ENCODE results near the gene CHN1.

Gene CHN1

GRCh38 chr2:174835797-174836255 lies 169.4 kb downstream of the CHN1 start:
- peaks cover 17% of the 10 kb centered on the region for H3K4me1 ChIP-seq (ENCODE audit: insufficient read depth, low read length)
- H3K9me3 ChIP-seq (ENCODE audit: low read length), result peaks cover 2% of the 10 kb centered on the region
- H2AFZ ChIP-seq (ENCODE audit: low read depth, low read length), result no peak overlapping the region
- H3K36me3 ChIP-seq (ENCODE audit: insufficient read depth, low read length), result no peaks in the 10 kb centered on the region
- no peaks in the 10 kb centered on the region for H3K27me3 ChIP-seq (ENCODE audit: insufficient read depth, low read length)
- H3K4me3 ChIP-seq (ENCODE audit: low read length), result no peak overlapping the region

- peaks cover 2% of the 10 kb centered on the region for H3K9me3 ChIP-seq (ENCODE audit: low read length)
- no peaks in the 10 kb centered on the region for H3K36me3 ChIP-seq (ENCODE audit: insufficient read depth, low read length)
- H3K27me3 ChIP-seq (ENCODE audit: insufficient read depth, low read length), result no peaks in the 10 kb centered on the region
- peaks cover 29% of the 10 kb centered on the region for H3K4me1 ChIP-seq (ENCODE audit: insufficient read depth, low read length)
- H3K4me3 ChIP-seq (ENCODE audit: low read length), result no peak overlapping the region
- no peak overlapping the region for H2AFZ ChIP-seq (ENCODE audit: low read depth, low read length)
Observed at GRCh38 chr2:174833737-174834136, 171.4 kb downstream of the CHN1 start.

- Histone ChIP-seq H3K4me3 (ENCODE audit: low read length) (no peak overlapping the region), H3K27me3 (ENCODE audit: insufficient read depth, low read length) (no peaks in the 10 kb centered on the region), H3K9me3 (ENCODE audit: low read length) (peaks cover 2% of the 10 kb centered on the region), H3K36me3 (ENCODE audit: insufficient read depth, low read length) (no peaks in the 10 kb centered on the region), H3K4me1 (ENCODE audit: insufficient read depth, low read length) (peaks cover 43% of the 10 kb centered on the region), H2AFZ (ENCODE audit: low read depth, low read length) (no peak overlapping the region)
Observed at GRCh38 chr2:174830561-174830960, 174.6 kb downstream of the CHN1 start.

- no peak overlapping the region for H2AFZ ChIP-seq (ENCODE audit: low read depth, low read length)
- H3K9me3 ChIP-seq (ENCODE audit: low read length), result peaks cover 2% of the 10 kb centered on the region
- H3K4me1 ChIP-seq (ENCODE audit: insufficient read depth, low read length), result peaks cover 43% of the 10 kb centered on the region
- H3K4me3 ChIP-seq (ENCODE audit: low read length), result no peak overlapping the region
- no peaks in the 10 kb centered on the region for H3K36me3 ChIP-seq (ENCODE audit: insufficient read depth, low read length)
- no peaks in the 10 kb centered on the region for H3K27me3 ChIP-seq (ENCODE audit: insufficient read depth, low read length)
Observed at GRCh38 chr2:174829550-174829949, 175.6 kb downstream of the CHN1 start.

- H3K27me3 ChIP-seq (ENCODE audit: insufficient read depth, low read length), result no peaks in the 10 kb centered on the region
- H3K9me3 ChIP-seq (ENCODE audit: low read length), result peaks cover 1% of the 10 kb centered on the region
- peaks cover 44% of the 10 kb centered on the region for H3K4me1 ChIP-seq (ENCODE audit: insufficient read depth, low read length)
- H2AFZ ChIP-seq (ENCODE audit: low read depth, low read length), result no peak overlapping the region
- peak overlapping the region; percentile 2 for H3K4me3 ChIP-seq (ENCODE audit: low read length)
- peaks cover 8% of the 10 kb centered on the region for H3K36me3 ChIP-seq (ENCODE audit: insufficient read depth, low read length)
Observed at GRCh38 chr2:174827371-174828369, 177.5 kb downstream of the CHN1 start.

GRCh38 chr2:174826051-174826450 lies 179.1 kb downstream of the CHN1 start:
- H3K4me1 ChIP-seq (ENCODE audit: insufficient read depth, low read length), result peaks cover 46% of the 10 kb centered on the region
- peaks cover 7% of the 10 kb centered on the region for H3K9me3 ChIP-seq (ENCODE audit: low read length)
- no peak overlapping the region for H2AFZ ChIP-seq (ENCODE audit: low read depth, low read length)
- no peaks in the 10 kb centered on the region for H3K27me3 ChIP-seq (ENCODE audit: insufficient read depth, low read length)
- H3K4me3 ChIP-seq (ENCODE audit: low read length), result no peak overlapping the region
- H3K36me3 ChIP-seq (ENCODE audit: insufficient read depth, low read length), result peaks cover 17% of the 10 kb centered on the region

- H2AFZ ChIP-seq (ENCODE audit: low read depth, low read length), result no peak overlapping the region
Observed at GRCh38 chr2:174824068-174824467, 181.1 kb downstream of the CHN1 start.

GRCh38 chr2:174821628-174822027 lies 183.6 kb downstream of the CHN1 start:
- Histone ChIP-seq H3K9me3 (ENCODE audit: low read length) (peaks cover 12% of the 10 kb centered on the region), H3K36me3 (ENCODE audit: insufficient read depth, low read length) (peaks cover 28% of the 10 kb centered on the region), H2AFZ (ENCODE audit: low read depth, low read length) (no peak overlapping the region), H3K27me3 (ENCODE audit: insufficient read depth, low read length) (no peaks in the 10 kb centered on the region), H3K4me1 (ENCODE audit: insufficient read depth, low read length) (peaks cover 13% of the 10 kb centered on the region), H3K4me3 (ENCODE audit: low read length) (no peak overlapping the region)

More at GRCh38 chr2:174824068-174824467, 181.1 kb downstream of the CHN1 start:
- Histone ChIP-seq H3K27me3 (ENCODE audit: insufficient read depth, low read length) (no peaks in the 10 kb centered on the region), H3K4me3 (ENCODE audit: low read length) (no peak overlapping the region), H3K36me3 (ENCODE audit: insufficient read depth, low read length) (peaks cover 26% of the 10 kb centered on the region), H3K9me3 (ENCODE audit: low read length) (peaks cover 12% of the 10 kb centered on the region), H3K4me1 (ENCODE audit: insufficient read depth, low read length) (peaks cover 38% of the 10 kb centered on the region)

- H3K27me3 ChIP-seq (ENCODE audit: insufficient read depth, low read length), result no peaks in the 10 kb centered on the region
- H3K9me3 ChIP-seq (ENCODE audit: low read length), result peaks cover 16% of the 10 kb centered on the region
- no peak overlapping the region for H3K4me3 ChIP-seq (ENCODE audit: low read length)
- H3K36me3 ChIP-seq (ENCODE audit: insufficient read depth, low read length), result peaks cover 35% of the 10 kb centered on the region
- peaks cover 2% of the 10 kb centered on the region for H3K4me1 ChIP-seq (ENCODE audit: insufficient read depth, low read length)
- H2AFZ ChIP-seq (ENCODE audit: low read depth, low read length), result no peak overlapping the region
Observed at GRCh38 chr2:174820361-174820760, 184.8 kb downstream of the CHN1 start.

- Histone ChIP-seq H3K9me3 (ENCODE audit: low read length) (peaks cover 6% of the 10 kb centered on the region), H3K4me3 (ENCODE audit: low read length) (no peak overlapping the region), H2AFZ (ENCODE audit: low read depth, low read length) (no peak overlapping the region), H3K36me3 (ENCODE audit: insufficient read depth, low read length) (peaks cover 34% of the 10 kb centered on the region), H3K4me1 (ENCODE audit: insufficient read depth, low read length) (no peaks in the 10 kb centered on the region), H3K27me3 (ENCODE audit: insufficient read depth, low read length) (no peaks in the 10 kb centered on the region)
Observed at GRCh38 chr2:174815526-174815925, 189.7 kb downstream of the CHN1 start.

GRCh38 chr2:174812037-174812436 lies 193.1 kb downstream of the CHN1 start:
- H3K9me3 ChIP-seq (ENCODE audit: low read length), result peaks cover 4% of the 10 kb centered on the region
- H3K36me3 ChIP-seq (ENCODE audit: insufficient read depth, low read length), result peaks cover 58% of the 10 kb centered on the region
- H3K4me3 ChIP-seq (ENCODE audit: low read length), result no peak overlapping the region
- H3K27me3 ChIP-seq (ENCODE audit: insufficient read depth, low read length), result no peaks in the 10 kb centered on the region
- no peaks in the 10 kb centered on the region for H3K4me1 ChIP-seq (ENCODE audit: insufficient read depth, low read length)
- H2AFZ ChIP-seq (ENCODE audit: low read depth, low read length), result no peak overlapping the region

GRCh38 chr2:174807931-174808330 lies 197.2 kb downstream of the CHN1 start:
- Histone ChIP-seq H3K36me3 (ENCODE audit: insufficient read depth, low read length) (peaks cover 85% of the 10 kb centered on the region), H3K9me3 (ENCODE audit: low read length) (no peaks in the 10 kb centered on the region), H3K4me1 (ENCODE audit: insufficient read depth, low read length) (no peaks in the 10 kb centered on the region), H3K4me3 (ENCODE audit: low read length) (no peak overlapping the region), H2AFZ (ENCODE audit: low read depth, low read length) (no peak overlapping the region), H3K27me3 (ENCODE audit: insufficient read depth, low read length) (no peaks in the 10 kb centered on the region)

- H3K9me3 ChIP-seq (ENCODE audit: low read length), result no peaks in the 10 kb centered on the region
- no peak overlapping the region for H3K4me3 ChIP-seq (ENCODE audit: low read length)
- H3K36me3 ChIP-seq (ENCODE audit: insufficient read depth, low read length), result peaks cover 82% of the 10 kb centered on the region
- H3K4me1 ChIP-seq (ENCODE audit: insufficient read depth, low read length), result no peaks in the 10 kb centered on the region
- H2AFZ ChIP-seq (ENCODE audit: low read depth, low read length), result no peak overlapping the region
- H3K27me3 ChIP-seq (ENCODE audit: insufficient read depth, low read length), result no peaks in the 10 kb centered on the region
Observed at GRCh38 chr2:174805803-174806202, 199.4 kb downstream of the CHN1 start.

Data from neuron (in vitro differentiated cells).